NCI-H82 (cell line): ENCODE measurements around the gene CD46.
"Not testable (repeated sequence)": the region's sequence is repeated elsewhere in the genome, so short reads cannot be mapped to it uniquely, and the experiment has no call there.

Source experiments
- DNase-seq: peaks from one replicate; lab custom pipeline; 2025; lab: John Stamatoyannopoulos, UW

Gene CD46

DNA sequence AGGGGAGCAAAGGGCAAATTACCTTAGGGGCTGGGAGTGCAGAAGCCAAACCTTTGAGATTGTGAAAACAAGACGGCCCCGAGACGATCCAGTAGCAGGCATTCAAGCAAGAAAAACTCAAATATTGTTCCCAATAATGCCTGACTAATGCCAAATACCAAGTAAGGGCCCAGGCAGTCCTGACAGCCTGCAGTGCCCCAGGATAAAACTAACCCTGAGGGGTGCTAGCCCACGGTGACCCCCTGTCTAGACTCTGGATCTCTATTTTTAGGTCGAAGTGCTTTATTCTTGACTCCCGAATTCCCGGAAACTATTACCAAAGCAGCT is 428 bp upstream of the CD46 start:
- DNase-seq: not testable (repeated sequence)

DNA sequence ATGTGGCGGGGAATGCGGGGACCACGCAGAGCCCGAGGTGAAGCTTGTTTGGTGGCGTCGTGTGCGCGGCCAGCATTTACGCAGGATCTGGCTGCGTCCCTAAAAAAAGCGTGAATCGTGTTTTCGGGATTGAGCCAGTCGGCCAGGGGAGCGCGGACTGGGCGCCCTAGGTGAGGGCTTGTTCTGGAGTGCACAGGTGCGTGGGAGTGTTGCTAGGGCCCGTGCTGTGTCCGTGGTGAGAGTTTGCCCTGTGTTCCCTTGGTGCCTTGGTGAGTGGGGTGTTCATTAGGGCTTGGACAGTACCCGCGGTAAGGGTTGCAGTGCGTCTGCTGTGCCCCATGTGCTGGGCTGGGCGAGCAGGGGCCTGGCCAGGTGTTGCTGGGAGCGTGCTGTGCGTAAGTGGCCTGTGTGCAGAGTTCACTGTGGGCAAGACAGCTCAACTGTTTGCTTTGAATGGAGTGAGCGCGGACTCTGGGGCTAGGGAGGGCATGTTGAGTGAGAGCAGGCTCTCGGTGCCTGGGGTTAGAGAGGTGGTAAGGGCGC is 673 bp downstream of the CD46 start:
- peak; percentile 62 for DNase-seq

DNA sequence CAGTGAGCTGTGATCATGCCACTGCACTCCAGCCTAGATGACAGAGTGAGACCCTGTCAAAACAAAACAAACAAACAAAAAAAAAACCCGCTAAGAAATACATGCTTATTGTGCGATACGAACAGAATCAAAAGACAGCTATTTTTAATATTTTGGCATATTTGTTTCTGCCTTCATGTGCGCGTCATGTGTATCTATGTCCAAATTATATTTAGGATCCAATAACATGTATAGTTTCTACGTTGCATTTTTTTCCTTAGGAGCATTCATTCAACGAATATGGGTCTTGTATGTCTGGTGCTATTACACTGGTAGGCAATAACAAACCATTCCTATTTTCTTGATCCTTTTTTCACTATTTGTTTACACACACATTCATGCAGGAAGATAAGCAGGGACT is 1.8 kb downstream of the CD46 start:
- DNase-seq: no peak

DNA sequence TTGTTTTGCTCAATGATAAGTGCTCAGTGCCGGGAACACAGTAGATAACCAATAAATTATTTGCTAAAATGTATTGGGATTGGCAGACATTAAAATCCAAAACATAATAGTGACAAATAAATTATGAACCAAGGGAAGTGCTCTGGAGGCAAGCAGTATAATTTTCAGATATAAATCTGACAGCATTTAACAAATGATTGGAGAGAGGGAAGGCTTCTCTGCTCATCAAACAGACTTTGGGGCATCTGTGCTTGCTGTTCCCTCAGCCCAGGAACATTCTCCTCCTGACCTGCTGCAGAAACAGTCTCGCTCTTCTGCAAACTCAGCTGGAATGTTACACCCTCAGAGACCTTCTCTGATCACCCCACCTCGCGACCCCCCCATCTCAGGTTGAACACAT is 2.2 kb downstream of the CD46 start:
- no peak for DNase-seq

DNA sequence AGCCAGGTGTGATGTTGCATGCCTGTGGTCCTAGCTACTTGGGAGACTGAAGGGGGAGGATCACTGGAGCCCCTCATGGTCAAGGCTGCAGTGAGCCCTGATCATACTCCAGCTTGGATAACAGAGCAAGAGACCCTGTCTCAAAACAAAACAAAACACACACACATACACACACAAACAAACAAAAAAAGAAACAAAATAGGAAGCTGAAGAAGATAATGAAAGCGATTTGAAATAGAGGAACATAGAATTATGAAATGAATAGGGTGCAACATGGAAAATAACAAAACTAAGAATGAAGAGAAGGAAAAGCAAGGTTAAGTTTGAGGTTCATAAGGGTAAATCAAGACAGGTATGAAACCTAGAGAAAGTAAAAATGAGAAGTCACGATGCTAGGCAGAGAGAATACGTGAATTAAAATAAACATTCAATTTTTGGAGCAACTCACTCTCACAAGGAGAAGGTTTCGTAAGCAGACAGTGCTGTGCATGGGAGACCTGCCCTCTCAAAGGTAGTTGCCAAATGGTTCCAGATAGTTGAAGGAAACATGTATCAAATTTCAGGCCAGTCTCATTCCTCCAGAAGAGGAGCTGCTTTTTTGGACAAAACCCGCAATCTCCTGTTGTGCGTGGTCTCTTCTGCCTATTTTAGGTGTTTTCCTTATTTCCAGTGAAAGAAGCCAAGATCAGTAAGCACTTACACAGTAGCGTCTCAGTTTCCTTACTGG is 3.3 kb downstream of the CD46 start:
- DNase-seq: no peak

DNA sequence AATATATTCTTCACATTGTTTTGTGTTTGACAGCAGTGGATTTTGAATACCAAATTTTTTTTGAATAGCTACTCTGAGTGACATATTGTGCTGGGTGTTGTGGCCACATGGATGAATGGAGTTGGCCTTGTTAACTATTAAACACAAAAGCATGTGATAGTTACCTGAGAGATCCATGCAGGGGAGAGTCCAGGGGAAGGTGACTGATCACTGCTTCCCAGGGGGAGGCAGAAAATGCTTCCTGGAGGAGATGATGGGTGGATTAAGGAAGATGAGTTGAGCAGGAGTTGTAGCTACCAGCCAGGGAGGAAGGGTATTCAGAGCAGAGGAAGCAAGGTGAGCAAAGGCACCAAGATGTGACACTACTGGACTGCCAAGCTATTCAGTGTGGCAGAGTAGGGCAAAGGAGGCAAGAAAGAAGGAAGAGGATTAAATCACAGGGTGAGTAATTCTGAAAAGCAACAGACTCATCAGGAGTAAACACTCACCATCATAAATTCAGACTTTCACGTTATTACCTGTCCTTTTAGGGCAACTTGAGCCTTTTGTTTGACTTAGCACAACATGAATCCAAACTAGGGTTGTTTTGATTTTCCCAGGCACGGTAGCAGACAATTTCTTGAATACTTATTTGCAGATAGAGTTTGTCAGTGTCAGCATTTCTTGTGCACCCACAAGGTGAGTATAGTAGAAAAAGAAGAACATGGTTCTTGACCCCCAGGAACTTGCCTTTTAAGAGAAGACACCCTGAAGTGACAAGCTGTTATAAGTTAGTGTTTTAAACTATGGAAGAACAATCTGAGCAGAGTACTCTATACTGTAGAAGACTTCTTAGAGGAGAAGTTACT is 4.2 kb downstream of the CD46 start:
- DNase-seq: no peak

DNA sequence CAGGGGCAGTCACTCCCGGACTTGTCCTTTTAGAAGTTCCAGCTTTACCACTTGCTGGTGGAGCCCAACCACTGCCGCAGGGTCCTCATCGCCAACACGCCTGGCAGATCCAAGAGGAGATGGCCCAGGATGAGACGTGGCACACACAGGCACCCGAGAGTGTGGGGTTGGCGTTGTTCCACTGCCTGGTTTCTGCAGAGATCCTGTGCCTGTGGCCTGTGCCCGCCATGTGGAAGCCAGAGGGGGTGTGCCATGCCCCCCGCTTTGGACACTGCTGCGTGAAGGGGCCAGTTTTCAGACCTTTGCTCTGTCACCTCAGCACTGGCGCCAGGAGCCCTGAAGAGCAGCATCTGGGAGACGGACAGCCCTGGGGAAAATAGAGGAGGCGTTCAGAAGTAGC is 10.8 kb downstream of the CD46 start:
- DNase-seq: no peak

DNA sequence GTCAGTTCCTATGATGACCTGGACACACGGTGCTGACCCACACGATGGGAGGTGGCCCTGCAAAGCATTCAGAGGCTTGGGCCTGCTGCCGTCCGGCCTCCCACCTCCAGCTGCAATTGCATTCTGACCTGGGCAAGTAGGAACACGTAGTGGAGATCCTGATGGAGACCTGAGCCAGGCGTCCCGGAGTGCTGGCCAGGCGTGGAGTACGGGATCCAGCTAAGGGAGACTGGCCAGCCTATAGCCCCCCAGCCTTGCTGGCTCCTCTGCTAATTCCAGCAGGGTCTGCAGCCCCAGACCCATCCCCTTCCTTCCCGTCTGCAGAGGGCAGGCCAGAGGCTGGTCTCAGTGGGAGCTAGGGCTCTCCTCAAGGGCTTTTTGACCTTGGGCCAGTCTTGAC is 11.2 kb downstream of the CD46 start:
- no peak for DNase-seq

DNA sequence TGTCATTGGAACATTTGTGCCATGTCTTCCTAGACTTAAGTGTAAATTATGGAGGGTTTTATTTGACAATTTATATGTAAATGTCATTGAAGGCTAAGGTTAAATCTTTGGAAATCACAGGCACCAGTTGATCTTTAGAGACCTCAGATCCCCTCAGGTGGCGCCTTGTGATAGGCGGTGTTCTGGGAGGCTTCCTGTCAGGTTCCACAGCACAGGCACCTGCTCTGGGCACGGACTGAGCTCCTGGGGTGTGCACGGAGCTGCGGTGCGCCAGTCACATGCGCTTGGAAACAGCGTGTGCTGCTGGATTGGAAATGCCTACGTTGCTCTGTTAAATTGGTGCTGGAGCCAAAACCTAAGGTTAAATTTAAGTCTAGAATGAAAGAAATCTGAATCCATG is 12.1 kb downstream of the CD46 start:
- no peak for DNase-seq

DNA sequence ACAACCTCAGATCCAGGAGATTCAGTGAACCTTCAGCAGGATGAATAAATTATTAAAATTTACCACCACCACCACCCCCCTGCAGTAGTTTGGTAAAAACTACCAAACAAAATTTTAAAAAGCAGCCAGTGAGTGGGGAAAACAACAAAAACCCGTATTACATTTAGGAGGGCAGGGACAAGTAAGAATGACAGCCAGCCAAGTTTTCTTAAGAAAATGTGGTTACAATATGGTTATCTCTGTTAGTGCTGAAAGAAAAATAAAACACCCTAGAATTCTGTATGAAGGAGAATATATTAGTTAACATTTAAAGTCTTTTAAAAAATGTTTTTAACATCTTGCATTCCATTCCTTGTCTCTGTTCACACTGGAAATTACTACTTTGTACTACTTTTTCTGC is 14.7 kb downstream of the CD46 start:
- DNase-seq: no peak

DNA sequence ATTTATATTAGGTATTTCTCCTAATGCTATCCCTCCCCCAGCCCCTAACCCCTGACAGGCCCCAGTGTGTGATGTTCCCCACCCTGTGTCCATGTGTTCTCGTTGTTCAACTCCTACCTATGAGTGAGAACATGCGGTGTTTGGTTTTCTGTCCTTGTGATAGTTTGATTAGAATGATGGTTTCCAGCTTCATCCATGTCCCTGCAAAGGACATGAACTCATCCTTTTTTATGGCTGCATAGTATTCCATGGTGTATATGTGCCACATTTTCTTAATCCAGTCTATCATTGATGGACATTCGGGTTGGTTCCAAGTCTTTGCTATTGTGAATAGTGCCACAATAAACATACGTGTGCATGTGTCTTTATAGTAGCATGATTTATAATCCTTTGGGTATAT is 18.7 kb downstream of the CD46 start:
- not testable (repeated sequence) for DNase-seq

DNA sequence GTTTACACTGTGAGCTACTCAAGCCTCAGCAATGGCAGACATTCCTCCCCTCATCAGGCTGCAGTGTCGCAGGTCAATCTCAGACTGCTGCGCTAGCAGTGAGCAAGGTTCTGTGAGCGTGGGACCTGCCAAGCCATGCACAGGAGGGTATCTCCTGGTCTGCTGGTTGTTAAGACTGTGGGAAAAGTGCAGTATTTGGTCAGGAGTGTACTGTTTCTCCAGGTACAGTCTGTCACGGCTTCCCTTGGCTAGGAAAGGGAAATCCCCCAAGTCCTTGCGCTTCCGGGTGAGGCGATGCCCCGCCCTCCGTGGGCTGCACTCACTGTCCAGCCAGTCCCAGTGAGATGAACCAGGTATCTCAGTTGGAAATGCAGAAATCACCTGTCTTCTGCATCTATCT is 24.2 kb downstream of the CD46 start:
- DNase-seq: not testable (repeated sequence)

DNA sequence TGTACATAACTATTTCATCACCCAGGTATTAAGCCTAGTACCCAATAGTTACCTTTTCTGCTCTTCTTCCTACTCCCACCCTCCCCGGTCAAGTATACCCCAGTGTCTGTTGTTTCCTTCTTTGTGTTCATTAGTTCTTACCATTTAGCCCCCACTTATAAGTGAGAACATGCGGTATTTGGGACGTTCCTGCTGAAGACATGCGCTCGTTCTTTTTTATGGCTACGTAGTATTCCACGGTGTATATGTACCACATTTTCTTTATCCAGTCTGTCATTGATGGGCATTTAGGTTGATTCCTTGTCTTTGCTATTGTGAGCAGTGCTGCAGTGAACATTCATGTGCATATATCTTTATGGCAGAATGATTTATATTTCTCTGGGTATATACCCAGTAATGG is 25.6 kb downstream of the CD46 start:
- DNase-seq: not testable (repeated sequence)

DNA sequence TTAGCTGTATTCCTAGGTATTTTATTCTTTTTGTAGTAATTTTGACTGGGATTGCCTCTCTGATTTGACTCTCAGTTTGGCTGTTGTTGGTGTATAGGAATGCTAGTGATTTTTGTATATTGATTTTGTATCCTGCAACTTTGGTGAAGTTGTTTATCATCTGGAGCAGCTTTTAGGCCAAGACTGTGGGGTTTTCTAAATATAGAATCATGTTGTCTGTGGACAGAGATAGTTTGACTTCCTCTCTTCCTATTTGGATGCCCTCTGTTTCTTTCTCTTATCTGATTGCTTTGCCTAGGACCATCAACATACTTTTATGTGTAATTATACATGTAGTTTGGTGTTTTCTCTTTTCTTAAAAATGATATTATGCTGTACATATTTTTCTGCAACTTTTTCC is 27.2 kb downstream of the CD46 start:
- no peak for DNase-seq

DNA sequence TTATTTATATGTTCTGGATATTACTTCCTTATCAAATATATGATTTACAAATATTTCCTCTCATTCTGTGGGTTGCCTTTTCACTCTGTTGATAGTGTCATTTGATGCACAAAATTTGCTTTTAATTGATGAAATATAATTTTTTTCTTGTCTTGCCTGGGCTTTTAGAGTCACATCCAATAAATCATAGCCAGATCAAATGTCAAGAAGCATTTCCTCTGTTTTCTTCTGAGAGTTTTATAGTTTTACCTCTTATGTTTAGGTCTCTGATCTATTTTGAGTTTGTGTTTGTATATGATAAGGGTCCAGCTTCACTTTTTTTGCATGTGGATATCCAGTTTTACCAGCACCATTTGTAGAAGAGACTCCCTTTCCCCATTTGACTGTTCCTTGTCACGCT is 29.5 kb downstream of the CD46 start:
- DNase-seq: no peak

DNA sequence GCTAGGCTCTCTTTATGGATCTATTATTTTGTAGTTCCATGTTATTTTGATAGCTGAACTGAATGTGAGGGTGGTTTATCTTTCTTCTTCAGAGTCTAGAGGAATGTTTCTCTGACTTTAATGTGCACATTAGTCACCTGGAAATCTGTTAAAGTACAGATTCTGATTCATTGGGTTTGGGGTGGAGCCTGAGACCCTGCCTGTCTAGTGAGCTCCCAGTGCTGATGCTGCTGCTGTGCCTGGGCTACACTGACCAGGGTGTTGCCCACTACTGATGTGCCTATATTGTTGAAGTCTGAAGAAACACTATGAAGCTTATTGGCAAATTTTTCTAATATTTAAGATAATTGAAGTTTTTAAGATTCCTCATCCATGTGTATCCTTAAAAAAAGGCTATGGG is 35.9 kb downstream of the CD46 start:
- no peak for DNase-seq

DNA sequence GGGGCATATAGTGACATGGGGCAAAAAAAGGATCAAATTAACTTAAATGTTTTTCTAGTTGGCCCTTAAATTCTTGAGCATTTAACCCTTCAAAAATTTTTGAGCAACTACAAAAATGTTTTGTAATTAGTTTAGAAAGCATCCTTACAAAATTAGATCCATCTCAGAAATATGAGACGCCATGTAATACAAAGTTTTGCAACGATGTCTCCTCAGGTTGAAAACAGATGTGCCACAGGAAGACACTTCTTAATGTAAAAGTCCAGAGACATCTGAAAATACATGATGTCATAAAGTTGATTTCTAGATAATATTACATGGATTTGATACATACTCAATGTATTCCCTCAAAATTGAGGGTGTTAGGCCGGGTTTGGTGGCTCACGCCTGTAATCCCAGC is 37.5 kb downstream of the CD46 start:
- no peak for DNase-seq

DNA sequence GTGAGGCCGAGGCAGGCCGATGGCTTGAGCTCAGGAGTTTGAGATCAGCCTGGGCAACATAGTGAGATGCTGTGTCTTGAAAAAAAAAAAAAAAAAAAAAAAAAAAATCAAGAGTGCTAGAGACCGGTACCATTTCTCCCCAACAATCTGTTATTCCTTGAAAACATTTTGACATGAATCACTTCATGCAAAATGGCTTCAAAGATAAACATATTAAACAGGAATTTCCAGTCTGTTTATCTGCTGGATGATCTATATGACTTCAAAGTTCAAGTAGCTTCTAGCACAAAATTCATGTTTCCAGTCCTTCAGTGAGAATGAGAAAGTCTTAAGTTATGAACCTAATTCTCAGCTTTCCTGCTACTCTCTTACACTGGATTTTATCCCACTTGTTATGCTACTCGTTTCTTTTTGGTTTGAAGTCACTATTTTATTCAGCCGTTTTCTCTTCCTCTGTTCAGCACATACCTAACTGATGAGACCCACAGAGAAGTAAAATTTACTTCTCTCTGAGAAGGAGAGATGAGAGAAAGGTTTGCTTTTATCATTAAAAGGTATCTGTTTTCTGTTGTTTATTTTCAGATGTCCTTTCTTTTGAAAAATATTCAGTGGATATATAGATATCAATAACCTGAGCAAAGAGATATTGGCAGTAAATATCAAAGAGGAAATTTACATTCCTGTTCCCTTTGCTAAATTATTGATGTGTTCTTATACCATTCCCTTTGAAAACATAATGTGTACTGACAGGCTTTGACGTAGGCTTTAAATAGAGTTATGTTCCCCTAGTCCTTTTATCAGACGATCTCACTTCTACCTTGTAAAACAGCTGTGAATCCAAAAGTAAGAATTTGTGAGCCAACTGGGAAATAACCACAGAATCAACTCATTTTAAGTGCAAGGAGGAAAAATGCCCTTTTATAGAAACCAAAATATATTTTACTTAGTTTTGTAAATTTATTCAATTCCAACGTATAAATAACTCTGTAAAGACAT is 38.2 kb downstream of the CD46 start:
- DNase-seq: no peak

DNA sequence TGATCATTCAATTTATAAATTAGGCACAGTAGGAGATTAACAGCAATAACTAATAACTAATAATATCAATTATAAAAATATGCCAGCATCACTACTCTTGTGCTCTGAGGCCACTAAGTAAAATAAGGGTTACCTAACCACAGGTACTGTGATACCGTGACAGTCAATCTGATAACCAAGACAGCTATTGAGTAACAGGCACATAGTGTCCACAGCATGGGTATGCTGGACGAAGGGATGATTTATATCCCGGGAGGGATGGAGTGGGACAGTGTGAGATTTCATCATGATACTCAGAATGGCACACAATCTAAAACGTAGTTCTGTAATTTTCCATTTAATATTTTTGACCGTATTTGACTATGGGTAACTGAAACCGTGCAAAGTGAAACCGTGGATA is 39.4 kb downstream of the CD46 start:
- no peak for DNase-seq

DNA sequence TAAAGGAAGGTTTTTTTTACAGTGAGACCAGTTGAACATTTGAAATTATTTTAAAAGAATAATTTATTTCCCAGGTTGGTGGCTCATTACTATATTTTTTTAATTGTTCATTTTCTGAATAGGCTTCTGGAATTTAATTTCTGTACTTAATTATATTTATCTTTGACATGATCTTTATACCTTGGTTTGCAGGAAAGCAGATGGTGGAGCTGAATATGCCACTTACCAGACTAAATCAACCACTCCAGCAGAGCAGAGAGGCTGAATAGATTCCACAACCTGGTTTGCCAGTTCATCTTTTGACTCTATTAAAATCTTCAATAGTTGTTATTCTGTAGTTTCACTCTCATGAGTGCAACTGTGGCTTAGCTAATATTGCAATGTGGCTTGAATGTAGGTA is 41.5 kb downstream of the CD46 start:
- no peak for DNase-seq

DNA sequence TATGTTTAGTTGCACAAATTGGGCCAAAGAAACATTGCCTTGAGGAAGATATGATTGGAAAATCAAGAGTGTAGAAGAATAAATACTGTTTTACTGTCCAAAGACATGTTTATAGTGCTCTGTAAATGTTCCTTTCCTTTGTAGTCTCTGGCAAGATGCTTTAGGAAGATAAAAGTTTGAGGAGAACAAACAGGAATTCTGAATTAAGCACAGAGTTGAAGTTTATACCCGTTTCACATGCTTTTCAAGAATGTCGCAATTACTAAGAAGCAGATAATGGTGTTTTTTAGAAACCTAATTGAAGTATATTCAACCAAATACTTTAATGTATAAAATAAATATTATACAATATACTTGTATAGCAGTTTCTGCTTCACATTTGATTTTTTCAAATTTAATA is 43.0 kb downstream of the CD46 start:
- no peak for DNase-seq
